T-cell (primary cell): ENCODE results near the gene PPME1. TPM values are rescaled to one million over a fixed set of nuclear protein-coding genes. Genes with fewer than 3 reads are reported as not detected.

Experiments used
- ATAC-seq, 4 experiments: fragments of 200-7000 bp in 3 of 4; fragments of 150-1000 bp in 1 of 4; cut with Tn5 transposase; replicated peaks in 1 of 4; 1 replicate in 3 of 4; 2 replicates in 1 of 4; pipeline ENCODE4 v1.10.0; 2021; ENCODE audit warnings: moderate library complexity in 3 of 4, mild to moderate bottlenecking in 2 of 4, moderate number of reproducible peaks in 1 of 4
- CTCF ChIA-PET, 2 donors: fragments of 300-600 bp; sonication (Branson Sonifier 250); formaldehyde crosslinking; loops; one replicate each; lab custom pipeline; 2022; ENCODE audit warnings: antibody characterized with exemption in 2 of 2; lab: Charles Lee
- POLR2A ChIA-PET, 2 donors: fragments of 300-600 bp; sonication (Branson Sonifier 250); formaldehyde crosslinking; loops; one replicate each; lab custom pipeline; 2022; ENCODE audit warnings: antibody characterized with exemption in 2 of 2; lab: Charles Lee
- DNase-seq, 35 experiments: peaks; one replicate each; pipeline versions ENCODE4 v3.0.0 to v3.0.0-alpha.2; 2013 to 2023
- H3K27ac ChIP-seq: one replicate; pipeline ENCODE4 v1.5.1; 2013; ENCODE audit warnings: low read length
- H3K27me3 ChIP-seq, 2 experiments: replicated peaks in 1 of 2; 1 replicate in 1 of 2; 2 replicates in 1 of 2; pipeline versions ENCODE4 v1.6.1 to v1.7.0; 2013; ENCODE audit warnings: low read length in 1 of 2, mixed read lengths in 1 of 2; ENCODE audit not compliant: control insufficient read depth in 2 of 2, insufficient read depth in 2 of 2; ENCODE audit errors: extremely low read depth in 1 of 2
- H3K36me3 ChIP-seq, 2 donors: 1 replicate in 1 of 2; 2 replicates in 1 of 2; pipeline versions ENCODE4 v1.6.1 to v1.7.0; 2013; ENCODE audit warnings: low read length in 1 of 2; ENCODE audit not compliant: control insufficient read depth in 2 of 2, insufficient read depth in 1 of 2; ENCODE audit errors: extremely low read depth in 1 of 2
- H3K4me1 ChIP-seq, 2 experiments: 1 replicate in 1 of 2; 2 replicates in 1 of 2; pipeline versions ENCODE4 v1.6.1 to v1.7.0; 2013; ENCODE audit warnings: low read length in 2 of 2, mixed read lengths in 1 of 2; ENCODE audit not compliant: insufficient read depth in 2 of 2, control insufficient read depth in 1 of 2; ENCODE audit errors: extremely low read depth in 1 of 2
- H3K4me3 ChIP-seq, 2 donors: 1 replicate in 1 of 2; 2 replicates in 1 of 2; pipeline versions ENCODE4 v1.5.1 to v1.7.0; 2013; ENCODE audit warnings: mild to moderate bottlenecking in 2 of 2, low read length in 1 of 2, moderate library complexity in 1 of 2; ENCODE audit not compliant: control insufficient read depth in 1 of 2; ENCODE audit errors: extremely low read depth in 1 of 2
- H3K9me3 ChIP-seq: 2 replicates; pipeline ENCODE4 v1.7.0; 2013
- H3K27ac Mint-ChIP-seq, 2 donors: one replicate each; pipeline ENCODE4 v1.8.0; 2020 to 2021; ENCODE audit warnings: mild to moderate bottlenecking in 2 of 2, mixed read lengths in 2 of 2
- H3K27me3 Mint-ChIP-seq, 2 donors: one replicate each; pipeline ENCODE4 v1.8.0; 2021 to 2022; ENCODE audit warnings: mixed read lengths in 2 of 2
- H3K36me3 Mint-ChIP-seq: one replicate; pipeline ENCODE4 v1.8.0; 2021; ENCODE audit warnings: mixed read lengths
- H3K4me1 Mint-ChIP-seq, 3 donors: one replicate each; pipeline ENCODE4 v1.8.0; 2020 to 2022; ENCODE audit warnings: mixed read lengths in 3 of 3, mild to moderate bottlenecking in 1 of 3
- H3K4me3 Mint-ChIP-seq, 3 donors: one replicate each; pipeline ENCODE4 v1.8.0; 2020 to 2022; ENCODE audit warnings: mild to moderate bottlenecking in 3 of 3, mixed read lengths in 3 of 3, moderate library complexity in 3 of 3
- H3K9me3 Mint-ChIP-seq, 3 donors: one replicate each; pipeline ENCODE4 v1.8.0; 2020 to 2022; ENCODE audit warnings: mixed read lengths in 3 of 3
- WGBS: methylation state at CpG from one replicate; pipeline ENCODE4 v1.1.5; 2013; ENCODE audit warnings: missing lambda C conversion rate; ENCODE audit not compliant: insufficient coverage; 5-methylcytosine and 5-hydroxymethylcytosine counted together
- total RNA-seq, 35 experiments: library from RNA in 6 of 35; stranded (reverse) in 6 of 35; fragments of 120-200 nt in 1 of 35; gene quantifications; one replicate each; pipeline versions ENCODE4 v1.2.1 to v1.2.4 and lab custom pipeline; 2013 to 2026

PPME1 gene
- total RNA-seq, 5 donors from 2014 or later (not counting 1 experiment from before 2014, with no cell fraction given) = 17.1 to 21.1 (median 18.6) TPM

GRCh38 chr11:74206746-74207145 lies 35.7 kb downstream of the PPME1 start:
- no peaks in the 10 kb centered on the region for H3K27me3 Mint-ChIP-seq

GRCh38 chr11:74208507-74208906 lies 37.4 kb downstream of the PPME1 start:
- Histone ChIP-seq H3K4me1 (no peaks in the 10 kb centered on the region), H3K27me3 (no peaks in the 10 kb centered on the region), H3K27ac (no peak overlapping the region), H3K36me3 (peaks cover 8 to 27% of the 10 kb centered on the region in 2 donors), H3K9me3 (no peaks in the 10 kb centered on the region), H3K4me3 (no peak overlapping the region)
- H3K36me3 Mint-ChIP-seq = peaks cover 71% of the 10 kb centered on the region
- no peak overlapping the region for H3K27ac Mint-ChIP-seq
- H3K9me3 Mint-ChIP-seq = no peaks in the 10 kb centered on the region
- no peak for DNase-seq
- no peak overlapping the region for H3K4me3 Mint-ChIP-seq
- no peak for ATAC-seq
- ChIA-PET CTCF (interaction anchor here in 1 of 2 donors (1.0 kb wide), 1 partner anchor 47 kb away, joined by 3 read pairs; no protein-coding TSS in a partner anchor), POLR2A (no interaction called here)
- H3K27me3 Mint-ChIP-seq = no peaks in the 10 kb centered on the region
- H3K4me1 Mint-ChIP-seq = no peaks in the 10 kb centered on the region

More at GRCh38 chr11:74206746-74207145, 35.7 kb downstream of the PPME1 start:
- peaks cover 63% of the 10 kb centered on the region for H3K36me3 Mint-ChIP-seq
- no peak overlapping the region for H3K27ac Mint-ChIP-seq
- H3K36me3 ChIP-seq = peaks cover 8 to 20% of the 10 kb centered on the region in 2 donors
- H3K27ac ChIP-seq = no peak overlapping the region
- ATAC-seq (no peak), DNase-seq (no peak)
- no peaks in the 10 kb centered on the region for H3K27me3 ChIP-seq
- WGBS = no CpG with 5 or more reads among the region's 1 CpG
- no peaks in the 10 kb centered on the region for H3K4me1 Mint-ChIP-seq
- H3K9me3 ChIP-seq = no peaks in the 10 kb centered on the region
- H3K9me3 Mint-ChIP-seq = no peaks in the 10 kb centered on the region
- H3K4me3 Mint-ChIP-seq = no peak overlapping the region
- CTCF ChIA-PET = no interaction called here
- no peaks in the 10 kb centered on the region for H3K4me1 ChIP-seq
- H3K4me3 ChIP-seq = no peak overlapping the region
- POLR2A ChIA-PET = no interaction called here

GRCh38 chr11:74212533-74212932 lies 41.4 kb downstream of the PPME1 start:
- ATAC-seq (no peak), DNase-seq (no peak)
- Mint-ChIP-seq H3K9me3 (peaks cover 0 to 9% (median 5%) of the 10 kb centered on the region in 3 donors), H3K27me3 (no peaks in the 10 kb centered on the region), H3K36me3 (peaks cover 69% of the 10 kb centered on the region), H3K4me1 (no peaks in the 10 kb centered on the region), H3K4me3 (no peak overlapping the region), H3K27ac (no peak overlapping the region)
- Histone ChIP-seq H3K4me1 (no peaks in the 10 kb centered on the region), H3K4me3 (no peak overlapping the region), H3K9me3 (no peaks in the 10 kb centered on the region), H3K27me3 (no peaks in the 10 kb centered on the region), H3K36me3 (peaks cover 10 to 19% of the 10 kb centered on the region in 2 donors), H3K27ac (no peak overlapping the region)
- ChIA-PET POLR2A (no interaction called here), CTCF (no interaction called here)
- WGBS = 100% methylated on average over 1 of the region's 2 CpGs

GRCh38 chr11:74220376-74220775 lies 49.3 kb downstream of the PPME1 start:
- H3K27me3 ChIP-seq = no peaks in the 10 kb centered on the region
- Mint-ChIP-seq H3K36me3 (peaks cover 23% of the 10 kb centered on the region), H3K4me1 (no peaks in the 10 kb centered on the region), H3K27me3 (no peaks in the 10 kb centered on the region), H3K27ac (peak overlapping the region in 1 of 2 donors; percentile 41), H3K9me3 (no peaks in the 10 kb centered on the region), H3K4me3 (no peak overlapping the region)
- H3K27ac ChIP-seq = no peak overlapping the region
- POLR2A ChIA-PET = interaction anchor here in 1 of 2 donors (0.7 kb wide), 1 partner anchor 45 kb away, joined by 3 read pairs; no protein-coding TSS in a partner anchor
- DNase-seq (no peak), ATAC-seq (no peak)
- no peak overlapping the region for H3K4me3 ChIP-seq
- WGBS = 100% methylated on average over 1 of the region's 1 CpG
- peaks cover 0 to 3% of the 10 kb centered on the region in 2 donors for H3K36me3 ChIP-seq
- H3K9me3 ChIP-seq = no peaks in the 10 kb centered on the region
- H3K4me1 ChIP-seq = no peaks in the 10 kb centered on the region
- CTCF ChIA-PET = interaction anchor here in 1 of 2 donors (0.6 kb wide), 1 partner anchor 527 kb away, joined by 3 read pairs; no protein-coding TSS in a partner anchor

GRCh38 chr11:74221816-74222215 lies 50.7 kb downstream of the PPME1 start:
- H3K4me3 ChIP-seq = no peak overlapping the region
- Mint-ChIP-seq H3K4me3 (no peak overlapping the region), H3K36me3 (peaks cover 26% of the 10 kb centered on the region), H3K27ac (peak overlapping the region in 1 of 2 donors; percentile 29), H3K27me3 (no peaks in the 10 kb centered on the region), H3K4me1 (no peaks in the 10 kb centered on the region), H3K9me3 (no peaks in the 10 kb centered on the region)
- H3K36me3 ChIP-seq = peaks cover 0 to 7% of the 10 kb centered on the region in 2 donors
- no peak overlapping the region for H3K27ac ChIP-seq
- no peaks in the 10 kb centered on the region for H3K9me3 ChIP-seq
- ChIA-PET POLR2A (no interaction called here), CTCF (no interaction called here)
- no CpG with 5 or more reads among the region's 1 CpG for WGBS
- DNase-seq = no peak
- no peaks in the 10 kb centered on the region for H3K4me1 ChIP-seq
- H3K27me3 ChIP-seq = no peaks in the 10 kb centered on the region
- ATAC-seq = no peak

- Histone ChIP-seq H3K4me3 (no peak overlapping the region), H3K36me3 (peaks cover 0 to 9% of the 10 kb centered on the region in 2 donors), H3K4me1 (peaks cover 0 to 7% of the 10 kb centered on the region in 2 experiments), H3K9me3 (no peaks in the 10 kb centered on the region), H3K27ac (no peak overlapping the region), H3K27me3 (no peaks in the 10 kb centered on the region)
- 100% methylated on average over 1 of the region's 4 CpGs for WGBS
- H3K4me3 Mint-ChIP-seq = no peak overlapping the region
- H3K36me3 Mint-ChIP-seq = peaks cover 36% of the 10 kb centered on the region
- H3K27ac Mint-ChIP-seq = no peak overlapping the region
- ChIA-PET POLR2A (no interaction called here), CTCF (no interaction called here)
- H3K9me3 Mint-ChIP-seq = no peaks in the 10 kb centered on the region
- ATAC-seq (no peak), DNase-seq (no peak)
- H3K27me3 Mint-ChIP-seq = no peaks in the 10 kb centered on the region
- H3K4me1 Mint-ChIP-seq = peaks cover 0 to 10% (median 0%) of the 10 kb centered on the region in 3 donors
These were observed 54.5 kb downstream of the PPME1 start for GRCh38 chr11:74225565-74225964.
